A549 treated with ZK216348 at 1 μM for 4 hours (cell line): ENCODE measurements around the gene RPS10. TPM values are rescaled to one million over a fixed set of nuclear protein-coding genes. Genes with fewer than 3 reads are reported as not detected.

ENCODE experiments used
- total RNA-seq: library from RNA; stranded (reverse); fragments of 200-300 nt; extraction: Qiagen RNA extraction; gene quantifications from 5 replicates; pipeline ENCODE4 v1.2.3, GENCODE V29; 2022; ENCODE audit warnings: low read depth

Gene RPS10
- total RNA-seq: 1,927 to 2,352 TPM (median 2,044 TPM) in 5 replicates

DNA sequence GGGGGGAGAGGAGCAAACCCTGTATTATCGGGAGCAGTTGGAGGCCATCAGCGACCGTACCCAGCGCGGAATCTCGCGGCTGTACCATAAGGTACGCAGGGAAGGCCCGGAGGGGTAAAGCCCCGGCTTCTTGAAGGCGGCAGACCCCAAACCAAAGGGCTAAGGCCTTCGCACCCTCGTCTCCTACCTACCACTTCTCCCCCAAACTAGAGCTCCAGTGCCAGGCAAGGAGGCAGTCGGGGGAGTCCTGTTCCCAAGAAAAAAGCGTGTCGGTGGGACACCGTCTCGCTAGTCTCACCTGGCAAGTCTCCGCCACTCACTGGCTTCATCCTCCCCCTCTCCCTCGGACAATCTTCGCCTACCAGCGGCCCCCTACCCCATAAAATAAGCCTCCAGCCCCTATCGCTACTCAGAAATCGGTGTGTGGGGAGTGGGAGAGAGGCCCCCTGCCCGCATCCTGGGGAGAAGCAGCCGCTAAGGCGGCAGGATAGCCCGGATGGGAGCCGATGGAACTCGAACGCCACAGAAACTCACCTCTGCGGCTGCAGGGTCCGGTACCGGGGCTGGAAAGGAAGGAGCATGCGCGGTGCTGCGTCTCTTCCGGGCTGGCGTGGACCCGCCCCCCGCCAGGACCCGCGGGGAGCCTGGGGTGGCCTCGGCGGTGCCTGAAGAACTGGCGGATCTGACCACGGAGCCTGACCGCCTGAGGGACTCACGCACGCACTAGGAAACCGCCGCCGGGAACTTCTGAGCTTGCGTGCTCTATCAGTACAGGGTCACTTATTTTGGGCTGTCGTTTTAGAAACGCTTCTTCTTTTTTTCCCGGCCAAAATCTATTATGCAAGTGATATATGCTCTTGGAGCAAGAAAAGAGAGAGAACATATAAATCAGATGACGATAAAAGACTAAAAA lies at the start of gene RPS10:
Gene RPS10, minus strand, starts transcription at position 572 of the 913 bp plus-strand sequence. CDS start 848 bp downstream, outside the sequence.

DNA sequence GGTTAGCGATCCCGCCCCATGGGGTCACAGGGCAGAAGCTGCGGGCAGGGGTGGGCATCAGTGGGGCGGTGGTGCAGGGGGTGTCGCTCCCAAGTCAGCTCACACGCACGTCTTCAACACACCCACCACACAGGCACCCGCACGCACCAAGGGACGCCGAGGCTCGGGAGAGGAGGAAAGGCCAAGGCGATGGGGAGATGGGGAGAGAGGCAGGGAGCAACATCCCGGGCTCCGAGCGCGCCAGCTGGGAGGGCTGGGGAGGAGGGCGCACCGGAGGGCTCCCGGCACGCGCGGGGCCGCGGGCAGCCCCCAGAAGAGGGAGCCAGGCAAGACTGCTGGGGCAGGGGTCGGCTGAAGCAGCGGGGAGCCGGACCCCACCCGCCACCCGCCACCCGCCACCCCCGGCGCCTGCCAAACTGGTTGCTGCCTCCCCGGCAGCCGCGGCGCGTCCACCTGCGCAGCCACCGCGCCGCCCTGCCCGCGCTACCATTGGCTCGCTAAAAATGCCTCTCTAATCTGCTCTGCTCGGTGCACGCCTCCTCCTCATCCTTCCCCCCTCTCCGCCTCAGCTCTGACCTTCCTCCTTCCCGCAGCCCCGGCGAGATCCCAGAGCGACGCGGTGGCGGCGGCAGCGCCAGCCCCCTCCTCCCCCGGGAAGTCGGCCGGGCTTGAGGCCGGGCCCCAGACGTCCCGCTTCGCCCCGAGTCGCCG lies 39.8 kb upstream of the RPS10 start, which contains the start of gene PACSIN1:
Gene PACSIN1, plus strand, starts transcription at position 546 of the 711 bp plus-strand sequence. CDS start 60,230 bp downstream, outside the sequence.

DNA sequence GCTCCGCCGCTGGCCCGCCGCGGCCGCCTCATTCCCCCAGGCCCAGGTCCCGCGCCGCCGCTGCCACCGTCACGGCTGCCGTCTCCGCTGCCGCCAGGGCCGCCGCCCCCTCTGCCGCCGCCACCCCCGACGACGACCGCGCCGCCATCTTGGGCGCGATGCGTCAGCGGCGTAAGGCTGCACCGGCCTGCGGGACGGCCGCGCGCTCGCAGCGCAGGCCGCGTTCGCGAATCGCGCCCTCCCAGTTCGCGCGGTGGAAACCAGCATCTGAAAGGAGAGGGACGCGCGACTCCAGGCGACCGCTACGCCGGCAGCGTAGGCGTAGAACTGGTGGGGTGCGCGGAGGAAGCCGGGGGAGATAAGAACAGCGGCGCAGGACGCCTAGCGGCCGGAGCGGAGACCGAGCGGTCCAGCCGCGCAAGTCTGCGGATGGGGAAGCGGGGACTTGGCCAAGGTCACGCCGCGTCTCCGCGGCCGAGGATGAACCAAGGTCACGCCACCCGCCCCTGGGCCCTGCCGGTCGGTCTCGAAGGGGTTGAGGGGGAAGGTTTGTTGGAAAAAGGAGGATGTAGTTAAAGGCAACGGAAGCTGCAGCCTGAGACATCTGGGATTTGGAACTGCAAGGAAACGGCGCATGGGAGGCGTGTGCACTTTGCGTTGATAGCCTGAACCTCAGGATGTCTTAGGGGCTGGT lies 33.2 kb downstream of the RPS10 start, which contains the start of gene NUDT3:
Gene NUDT3, minus strand, starts transcription at position 173 of the 694 bp plus-strand sequence. CDS start 307 bp downstream, outside the sequence.

Other genes with a start within 250 kb of the RPS10 start
- gene HMGA1, start 189.2 kb downstream of the RPS10 start, total RNA-seq: 396 to 621 TPM (median 581 TPM) in 5 replicates
- gene SMIM29, start 177.1 kb downstream of the RPS10 start, total RNA-seq: 16.6 to 29.9 TPM (median 25.5 TPM) in 5 replicates
- gene NUDT3, start 33.4 kb downstream of the RPS10 start, total RNA-seq: 5.8 to 8.8 TPM (median 6.3 TPM) in 5 replicates
- gene PACSIN1, start 40.0 kb upstream of the RPS10 start, total RNA-seq: 0.06 to 0.17 TPM in 2 of 5 replicates, not detected in the others
- gene SPDEF, start 130.3 kb upstream of the RPS10 start, total RNA-seq: 0.52 to 2.2 TPM (median 1.8 TPM) in 5 replicates